ENCODE measurements around the gene TRIM66.

Gene TRIM66

GRCh38 chr11:8608652-8609051, 73.8 kb downstream of the TRIM66 start:
- no peak for DNase-seq (ENCODE audit: extremely low read depth, low read depth)
- TF ChIP-seq, protein P1, sequence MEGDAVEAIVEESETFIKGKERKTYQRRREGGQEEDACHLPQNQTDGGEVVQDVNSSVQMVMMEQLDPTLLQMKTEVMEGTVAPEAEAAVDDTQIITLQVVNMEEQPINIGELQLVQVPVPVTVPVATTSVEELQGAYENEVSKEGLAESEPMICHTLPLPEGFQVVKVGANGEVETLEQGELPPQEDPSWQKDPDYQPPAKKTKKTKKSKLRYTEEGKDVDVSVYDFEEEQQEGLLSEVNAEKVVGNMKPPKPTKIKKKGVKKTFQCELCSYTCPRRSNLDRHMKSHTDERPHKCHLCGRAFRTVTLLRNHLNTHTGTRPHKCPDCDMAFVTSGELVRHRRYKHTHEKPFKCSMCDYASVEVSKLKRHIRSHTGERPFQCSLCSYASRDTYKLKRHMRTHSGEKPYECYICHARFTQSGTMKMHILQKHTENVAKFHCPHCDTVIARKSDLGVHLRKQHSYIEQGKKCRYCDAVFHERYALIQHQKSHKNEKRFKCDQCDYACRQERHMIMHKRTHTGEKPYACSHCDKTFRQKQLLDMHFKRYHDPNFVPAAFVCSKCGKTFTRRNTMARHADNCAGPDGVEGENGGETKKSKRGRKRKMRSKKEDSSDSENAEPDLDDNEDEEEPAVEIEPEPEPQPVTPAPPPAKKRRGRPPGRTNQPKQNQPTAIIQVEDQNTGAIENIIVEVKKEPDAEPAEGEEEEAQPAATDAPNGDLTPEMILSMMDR (IDR thresholded peaks at IDR 0.05; ENCODE audit: low read depth, low read length, missing control alignments): no peak
- H3K4me3 ChIP-seq (replicated peaks; ENCODE audit: low read depth, low read length): no peak overlapping the region

GRCh38 chr11:8605971-8606563, 76.4 kb downstream of the TRIM66 start:
- TF ChIP-seq, protein P1 (IDR thresholded peaks at IDR 0.05; ENCODE audit: low read depth, low read length, missing control alignments): no peak
- no peak for DNase-seq (ENCODE audit: extremely low read depth, low read depth)
- H3K4me3 ChIP-seq (replicated peaks; ENCODE audit: low read depth, low read length): no peak overlapping the region

DNA sequence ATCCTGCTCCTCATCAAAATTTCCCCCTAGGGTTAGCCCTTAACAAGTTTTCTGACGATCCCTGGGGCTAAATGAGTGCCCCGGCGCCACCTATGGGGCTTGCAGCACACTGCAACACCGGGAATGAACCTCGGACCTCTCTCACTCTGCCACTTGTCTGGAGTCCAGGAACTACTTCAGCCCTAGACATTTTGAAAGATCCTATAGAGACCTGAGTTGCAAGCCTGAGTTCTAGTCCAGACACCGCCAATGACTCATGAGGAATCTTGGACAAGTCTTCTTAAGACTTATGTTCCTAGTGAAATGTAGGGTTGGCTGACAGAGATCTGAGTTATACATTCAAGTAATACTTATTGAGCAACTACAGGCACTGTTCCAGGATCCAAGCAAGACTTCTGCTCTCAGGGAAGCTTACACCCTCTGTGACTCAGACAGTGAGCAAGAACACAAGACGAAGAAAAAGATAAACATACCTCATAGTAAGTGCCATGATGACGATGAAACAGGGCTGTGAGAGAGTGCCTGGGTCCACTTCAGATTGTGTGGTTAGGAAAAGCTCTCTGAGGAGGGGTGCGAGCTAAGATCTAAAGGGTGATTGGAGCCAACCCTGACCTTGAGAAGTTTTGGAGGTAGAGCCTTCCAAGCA, 78.3 kb downstream of the TRIM66 start:
- peak; percentile 94 for DNase-seq (ENCODE audit: extremely low read depth, low read depth)
- TF ChIP-seq, protein P1 (IDR thresholded peaks at IDR 0.05; ENCODE audit: low read depth, low read length, missing control alignments): peak; percentile 85
- no peak overlapping the region for H3K4me3 ChIP-seq (replicated peaks; ENCODE audit: low read depth, low read length)

- TF ChIP-seq, protein P1 (IDR thresholded peaks at IDR 0.05; ENCODE audit: low read depth, low read length, missing control alignments): no peak
- no peak for DNase-seq (ENCODE audit: extremely low read depth, low read depth)
- H3K4me3 ChIP-seq (replicated peaks; ENCODE audit: low read depth, low read length): no peak overlapping the region
These were observed 78.8 kb downstream of the TRIM66 start for GRCh38 chr11:8603696-8604077.

GRCh38 chr11:8601376-8602133, 80.9 kb downstream of the TRIM66 start:
- TF ChIP-seq, protein P1 (IDR thresholded peaks at IDR 0.05; ENCODE audit: low read depth, low read length, missing control alignments): no peak
- no peak for DNase-seq (ENCODE audit: extremely low read depth, low read depth)
- H3K4me3 ChIP-seq (replicated peaks; ENCODE audit: low read depth, low read length): no peak overlapping the region

GRCh38 chr11:8598506-8598905, 84.0 kb downstream of the TRIM66 start:
- DNase-seq (ENCODE audit: extremely low read depth, low read depth): no peak
- no peak overlapping the region for H3K4me3 ChIP-seq (replicated peaks; ENCODE audit: low read depth, low read length)
- TF ChIP-seq, protein P1 (IDR thresholded peaks at IDR 0.05; ENCODE audit: low read depth, low read length, missing control alignments): no peak
